ENCODE data around the gene KIAA0825.

GRCh38 chr5:94326586-94326985 lies 291.8 kb downstream of the KIAA0825 start:
- no peak for TF ChIP-seq CTCF (IDR thresholded peaks at IDR 0.05; ENCODE audit: low read depth, low read length, poor library complexity, severe bottlenecking)
- no peak for TF ChIP-seq EZH2phosphoT487 (IDR thresholded peaks at IDR 0.05; ENCODE audit: borderline replicate concordance, low read length)
